Activated CD8-positive, alpha-beta T cell treated with anti-CD3 and anti-CD28 coated beads for 36 hours (primary cell): ENCODE results near the gene TRAPPC5. TPM values are rescaled to one million over a fixed set of nuclear protein-coding genes. Genes with fewer than 3 reads are reported as not detected.

Experiments used
- ATAC-seq: fragments of 200-7000 bp; cut with Tn5 transposase; one replicate; pipeline ENCODE4 v1.10.0; 2021; ENCODE audit warnings: mild to moderate bottlenecking, moderate library complexity
- CTCF ChIA-PET: fragments of 350-600 bp; sonication (Branson Sonifier 250); formaldehyde crosslinking; loops from one replicate; lab custom pipeline; 2021; ENCODE audit warnings: antibody characterized with exemption; lab: Charles Lee
- POLR2A ChIA-PET: fragments of 350-600 bp; sonication (Branson Sonifier 250); formaldehyde crosslinking; loops from one replicate; lab custom pipeline; 2021; ENCODE audit warnings: antibody characterized with exemption; lab: Charles Lee
- DNase-seq: peaks from one replicate; pipeline ENCODE4 v3.0.0-alpha.2; 2020
- H3K27ac Mint-ChIP-seq: one replicate; pipeline ENCODE4 v1.8.0; 2021; ENCODE audit warnings: mild to moderate bottlenecking, mixed read lengths
- H3K27me3 Mint-ChIP-seq: one replicate; pipeline ENCODE4 v1.8.0; 2021; ENCODE audit warnings: mixed read lengths
- H3K36me3 Mint-ChIP-seq: one replicate; pipeline ENCODE4 v1.8.0; 2021; ENCODE audit warnings: low read depth, mixed read lengths
- H3K4me1 Mint-ChIP-seq: one replicate; pipeline ENCODE4 v1.8.0; 2021; ENCODE audit warnings: low read depth, mixed read lengths
- H3K4me3 Mint-ChIP-seq: one replicate; pipeline ENCODE4 v1.8.0; 2021; ENCODE audit warnings: mild to moderate bottlenecking, moderate library complexity, mixed read lengths
- H3K9me3 Mint-ChIP-seq: one replicate; pipeline ENCODE4 v1.8.0; 2021; ENCODE audit warnings: mixed read lengths
- intact Hi-C: fragments of 100-400 bp; cut with micrococcal nuclease; formaldehyde crosslinking; loops from one replicate; pipeline ENCODE4 v1.10.0; 2022
- total RNA-seq, 2 experiments: library from RNA; stranded (reverse); gene quantifications; one replicate each; pipeline ENCODE4 v1.2.3, GENCODE V29; 2021
- TF ChIP-seq, protein P1 (sequence below): fragments of 200-600 bp; IDR thresholded peaks from one replicate; pipeline ENCODE4 v1.8.0; 2022; ENCODE audit warnings: antibody characterized with exemption, mild to moderate bottlenecking

The TRAPPC5 gene
- total RNA-seq, result 10 to 100 TPM; 85.0 to 85.9 TPM

DNA sequence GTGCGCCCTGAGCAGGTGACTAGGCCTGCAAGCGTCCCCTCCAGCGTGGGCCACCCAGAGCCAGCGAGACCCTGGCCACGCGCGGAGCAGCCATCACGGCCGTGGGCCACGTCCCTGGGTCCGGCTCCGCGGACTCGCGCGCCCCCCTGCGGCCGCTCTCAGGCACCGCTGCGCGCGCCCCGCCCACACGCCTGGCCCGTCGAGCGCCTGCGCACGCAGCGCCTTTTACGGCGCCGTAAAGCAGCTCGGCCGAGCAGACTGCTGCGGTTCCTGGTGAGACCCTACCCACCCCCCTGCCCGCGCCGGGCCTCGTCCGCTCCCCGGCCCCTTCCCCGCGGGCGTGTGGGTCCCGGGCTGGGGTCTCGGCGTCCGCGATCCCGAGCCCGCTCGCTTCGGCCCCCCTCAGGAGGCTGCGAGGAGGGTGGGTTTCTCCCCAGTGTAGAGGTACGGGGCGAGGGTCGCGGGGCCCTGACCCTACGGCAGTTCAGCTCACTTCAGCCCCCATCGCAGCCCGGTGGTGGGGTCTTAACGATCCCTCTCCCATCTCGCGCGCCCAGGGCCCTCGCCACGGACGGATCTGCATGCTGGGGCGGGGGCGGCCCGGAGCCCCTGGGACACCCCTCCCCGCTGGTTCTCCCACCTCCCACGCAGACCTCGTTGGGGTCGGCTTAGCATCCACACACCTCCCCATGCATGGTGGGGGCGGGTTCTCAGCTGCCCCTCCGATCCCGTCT lies at the start of gene TRAPPC5:
TSS of gene TRAPPC5 (plus strand) at position 228 of the 734 bp plus-strand sequence. CDS start 1,421 bp downstream, outside the sequence.
- Mint-ChIP-seq H3K9me3 (no peaks in the 10 kb centered on the region), H3K36me3 (peaks cover 15% of the 10 kb centered on the region), H3K27me3 (peaks cover 27% of the 10 kb centered on the region), H3K27ac (peak within 1 kb of the TSS; percentile 95), H3K4me3 (peak within 1 kb of the TSS; percentile 92), H3K4me1 (peaks cover 52% of the 10 kb centered on the region)
- TF ChIP-seq, protein P1, sequence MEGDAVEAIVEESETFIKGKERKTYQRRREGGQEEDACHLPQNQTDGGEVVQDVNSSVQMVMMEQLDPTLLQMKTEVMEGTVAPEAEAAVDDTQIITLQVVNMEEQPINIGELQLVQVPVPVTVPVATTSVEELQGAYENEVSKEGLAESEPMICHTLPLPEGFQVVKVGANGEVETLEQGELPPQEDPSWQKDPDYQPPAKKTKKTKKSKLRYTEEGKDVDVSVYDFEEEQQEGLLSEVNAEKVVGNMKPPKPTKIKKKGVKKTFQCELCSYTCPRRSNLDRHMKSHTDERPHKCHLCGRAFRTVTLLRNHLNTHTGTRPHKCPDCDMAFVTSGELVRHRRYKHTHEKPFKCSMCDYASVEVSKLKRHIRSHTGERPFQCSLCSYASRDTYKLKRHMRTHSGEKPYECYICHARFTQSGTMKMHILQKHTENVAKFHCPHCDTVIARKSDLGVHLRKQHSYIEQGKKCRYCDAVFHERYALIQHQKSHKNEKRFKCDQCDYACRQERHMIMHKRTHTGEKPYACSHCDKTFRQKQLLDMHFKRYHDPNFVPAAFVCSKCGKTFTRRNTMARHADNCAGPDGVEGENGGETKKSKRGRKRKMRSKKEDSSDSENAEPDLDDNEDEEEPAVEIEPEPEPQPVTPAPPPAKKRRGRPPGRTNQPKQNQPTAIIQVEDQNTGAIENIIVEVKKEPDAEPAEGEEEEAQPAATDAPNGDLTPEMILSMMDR, result peak; percentile 99
- peak; percentile 88 for DNase-seq
- ChIA-PET CTCF (interaction anchor here (0.6 to 3.6 kb wide), 68 partner anchors 8 to 578 kb away, joined by 3 to 74 read pairs (median 4); partner anchors contain the start of genes CD209, PET100, PNPLA6 and RETN), POLR2A (interaction anchor here (0.7 to 1.9 kb wide), 8 partner anchors 12 to 112 kb away, joined by 3 to 6 read pairs (median 4); partner anchors contain the start of genes PET100, RETN, STXBP2 and XAB2)
- intact Hi-C loops, result loop anchor here (5.0 kb wide), 2 partner anchors 113 to 117 kb away; no protein-coding TSS in a partner anchor
- ATAC-seq, result peak; percentile 38

DNA sequence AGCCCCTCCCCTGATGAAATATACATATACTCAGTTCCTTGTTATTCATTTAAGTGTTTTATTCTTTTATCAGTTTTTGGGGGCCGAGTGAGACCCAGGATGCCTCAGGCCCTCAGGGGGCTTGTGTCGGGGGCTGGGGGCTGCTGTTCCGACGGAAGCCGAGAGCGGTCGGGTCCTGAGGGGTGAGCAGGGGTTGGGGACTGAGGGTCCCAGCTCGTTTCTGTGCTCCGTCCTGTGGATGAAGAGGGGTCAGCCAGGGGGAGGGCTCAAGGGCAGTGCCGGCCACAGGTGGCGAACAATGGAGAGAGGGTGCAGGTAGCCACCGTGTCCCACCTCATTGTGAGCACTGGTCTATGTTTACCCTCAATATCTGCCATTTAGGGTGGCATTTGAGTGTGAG lies 49.1 kb upstream of the TRAPPC5 start:
- Mint-ChIP-seq H3K36me3 (peaks cover 4% of the 10 kb centered on the region), H3K4me1 (peaks cover 42% of the 10 kb centered on the region), H3K27ac (no peak overlapping the region), H3K9me3 (no peaks in the 10 kb centered on the region), H3K27me3 (no peaks in the 10 kb centered on the region), H3K4me3 (peak overlapping the region; percentile 34)
- DNase-seq, result no peak
- TF ChIP-seq, protein P1, result no peak
- POLR2A ChIA-PET, result interaction anchor here (1.7 kb wide), 1 partner anchor 13 kb away, joined by 3 read pairs; no protein-coding TSS in a partner anchor
- ATAC-seq, result no peak
- CTCF ChIA-PET, result interaction anchor here (3.2 to 4.0 kb wide), 2 partner anchors 49 to 63 kb away, joined by 17 to 18 read pairs; partner anchors contain the start of gene TRAPPC5
- intact Hi-C loops, result no loop called here

DNA sequence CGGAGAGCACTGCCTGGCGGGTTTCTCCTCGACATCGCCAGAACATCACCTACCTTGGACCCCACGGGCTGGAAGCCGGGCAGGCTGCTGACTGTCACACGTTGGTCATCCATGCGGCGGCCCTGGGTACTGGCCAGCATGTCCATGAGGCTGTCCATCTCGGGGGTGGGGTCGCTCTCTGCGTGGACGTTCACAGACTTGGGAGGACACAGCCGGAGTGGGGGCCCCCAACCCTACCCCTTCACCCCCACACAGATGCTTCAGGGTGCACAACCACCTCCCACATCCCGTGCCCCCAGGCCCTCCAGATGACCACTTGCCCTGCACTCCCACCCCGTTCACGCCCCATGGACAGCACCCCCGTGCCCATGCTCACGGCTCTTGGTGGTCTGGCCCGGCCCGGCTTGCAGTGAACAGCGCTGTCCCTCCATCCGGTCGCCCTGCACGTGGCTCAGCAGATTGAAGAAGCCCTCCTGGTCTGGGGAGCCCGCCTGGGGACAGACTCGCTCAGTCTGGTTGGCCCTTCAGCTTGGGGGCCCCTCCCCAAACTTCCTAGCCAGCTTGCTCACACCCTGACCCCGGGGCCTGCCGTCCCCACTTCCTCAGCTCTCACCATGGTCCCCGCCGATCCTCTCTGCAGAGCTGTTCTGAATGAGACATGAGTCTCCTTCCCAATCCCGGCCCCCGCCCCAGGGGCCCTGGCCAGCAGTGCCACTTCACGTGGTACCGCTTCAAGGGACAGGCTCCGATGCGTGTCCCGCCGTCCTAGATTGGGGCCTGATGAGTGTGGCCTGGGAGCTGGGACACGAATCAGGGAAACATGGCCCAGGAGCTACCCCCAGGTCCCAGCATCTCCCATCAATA lies 48.1 kb upstream of the TRAPPC5 start:
- H3K9me3 Mint-ChIP-seq, result no peaks in the 10 kb centered on the region
- H3K36me3 Mint-ChIP-seq, result peaks cover 1% of the 10 kb centered on the region
- ATAC-seq, result no peak
- TF ChIP-seq, protein P1, result no peak
- H3K27ac Mint-ChIP-seq, result no peak overlapping the region
- no peaks in the 10 kb centered on the region for H3K27me3 Mint-ChIP-seq
- H3K4me3 Mint-ChIP-seq, result no peak overlapping the region
- POLR2A ChIA-PET, result interaction anchor here (0.5 to 1.4 kb wide), 3 partner anchors 10 to 363 kb away, joined by 3 to 4 read pairs (median 3); no protein-coding TSS in a partner anchor
- H3K4me1 Mint-ChIP-seq, result peaks cover 39% of the 10 kb centered on the region
- intact Hi-C loops, result no loop called here
- no peak for DNase-seq
- CTCF ChIA-PET, result interaction anchor here (0.8 kb wide), 1 partner anchor 20 kb away, joined by 3 read pairs; no protein-coding TSS in a partner anchor

DNA sequence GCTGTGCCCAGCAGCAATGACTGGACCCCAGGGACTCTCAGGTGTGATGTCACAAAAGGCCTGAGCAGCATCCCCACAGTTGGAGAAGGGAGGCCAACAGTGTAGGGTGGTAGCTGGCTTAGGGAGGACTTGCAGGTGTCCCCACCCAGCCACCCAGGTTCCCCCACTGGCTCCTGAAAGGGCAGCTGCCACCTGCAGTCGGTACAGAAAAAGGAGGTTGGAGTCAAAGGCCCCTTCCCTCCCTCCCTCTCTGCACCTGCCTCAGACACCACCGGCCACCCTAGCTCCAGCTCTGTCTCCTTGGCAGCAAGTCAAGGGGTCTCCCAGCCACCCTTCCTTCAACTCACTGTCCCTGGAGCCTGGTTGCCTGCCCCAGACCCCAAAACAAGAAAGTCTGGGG lies 46.9 kb upstream of the TRAPPC5 start, which contains the start of gene PCP2:
TSS of gene PCP2 (minus strand) at position 22 of the 400 bp plus-strand sequence. CDS start 262 bp downstream, outside the sequence.
- Mint-ChIP-seq H3K27me3 (no peaks in the 10 kb centered on the region), H3K4me3 (no peak within 1 kb of the TSS), H3K9me3 (no peaks in the 10 kb centered on the region), H3K36me3 (peaks cover 3% of the 10 kb centered on the region), H3K27ac (no peak within 1 kb of the TSS), H3K4me1 (peaks cover 33% of the 10 kb centered on the region)
- TF ChIP-seq, protein P1, result no peak
- DNase-seq (no peak), ATAC-seq (no peak)
- ChIA-PET POLR2A (interaction anchor here (1.2 to 2.9 kb wide), 3 partner anchors 11 to 16 kb away, joined by 3 to 10 read pairs (median 4); no protein-coding TSS in a partner anchor), CTCF (interaction anchor here (0.8 to 1.3 kb wide), 2 partner anchors 19 to 65 kb away, joined by 3 read pairs; no protein-coding TSS in a partner anchor)
- intact Hi-C loops, result no loop called here
